NCI-H82 (cell line): Measurements from ENCODE around the gene ANKLE2.
A peak's percentile ranks its signal among the peaks of the same experiment; 100 is the strongest.

Experiments
- DNase-seq: peaks from one replicate; lab custom pipeline; 2025; lab: John Stamatoyannopoulos, UW

Gene ANKLE2

DNA sequence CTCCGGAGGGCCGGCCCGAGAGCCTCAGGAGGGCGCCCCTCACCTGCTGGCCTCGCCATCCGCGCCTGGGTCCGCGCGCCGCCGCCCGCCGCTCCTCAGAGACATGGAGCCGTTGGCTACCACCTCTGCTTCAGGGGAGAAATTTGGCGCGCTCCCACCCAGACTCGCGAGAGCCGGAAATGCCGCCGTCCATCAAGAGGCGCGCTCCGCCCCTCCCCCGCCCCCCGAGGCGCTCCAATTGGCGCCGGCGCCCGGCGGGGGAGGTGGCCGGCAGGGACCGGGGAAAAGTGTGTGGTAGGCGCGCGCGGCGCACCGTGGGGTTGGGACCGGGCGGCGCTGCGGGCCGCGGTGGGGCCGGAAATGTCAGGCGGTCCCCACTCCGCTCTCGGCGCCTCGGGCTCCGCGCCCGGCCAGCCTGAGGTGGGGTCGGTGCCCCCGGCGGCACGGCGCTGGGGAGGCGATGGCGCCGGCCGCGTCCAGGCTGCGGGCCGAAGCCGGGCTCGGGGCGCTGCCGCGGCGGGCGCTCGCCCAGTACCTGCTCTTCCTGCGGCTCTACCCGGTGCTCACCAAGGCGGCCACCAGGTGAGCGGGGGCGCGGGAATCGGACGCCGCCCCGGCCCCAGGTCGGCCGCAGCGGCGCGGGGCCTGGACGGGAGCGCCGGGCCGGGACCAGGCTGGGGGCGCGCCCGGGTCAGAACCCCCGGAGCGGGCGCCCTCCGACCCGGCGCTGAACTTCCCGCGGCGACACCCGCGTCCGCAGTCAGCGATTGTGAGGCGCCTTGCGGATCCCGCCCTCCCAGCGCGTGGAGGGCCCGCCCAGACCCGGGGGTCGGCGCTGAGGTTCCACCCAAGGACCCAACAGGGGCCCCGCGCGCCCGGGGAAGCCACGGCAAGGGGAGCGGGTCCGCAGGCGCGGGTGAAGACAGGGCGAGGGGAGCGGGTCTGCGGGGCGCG lies 74.1 kb downstream of the ANKLE2 start, which contains the start of the genes POLE and PXMP2:
Gene POLE (minus strand): TSS at position 132 of the 954 bp plus-strand sequence. CDS start 27 bp downstream, at position 105.
Gene PXMP2 (plus strand): TSS at position 377 of the 954 bp plus-strand sequence. CDS start 84 bp downstream, at position 461.
- peak; percentile 99 for DNase-seq

DNA sequence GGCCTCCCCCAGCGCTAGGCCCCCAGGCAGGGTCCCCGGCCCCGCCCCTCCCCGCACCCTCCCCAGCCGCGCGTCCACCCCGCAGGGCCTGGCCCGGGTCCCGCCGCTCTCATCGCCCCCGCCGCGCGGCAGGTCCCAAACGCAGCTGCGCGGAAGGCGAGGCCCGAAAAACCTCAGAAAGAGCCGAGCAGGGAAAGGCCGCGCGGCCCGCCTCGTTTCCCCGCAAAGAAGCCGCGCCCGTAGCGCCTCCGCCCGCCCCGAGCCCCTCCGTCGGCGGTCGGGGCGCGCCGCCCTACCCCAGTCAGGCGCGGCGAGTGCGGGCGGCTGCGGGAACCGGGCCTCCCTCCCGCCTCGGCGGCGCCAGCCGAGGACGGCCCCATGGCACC lies 74.8 kb downstream of the ANKLE2 start:
- DNase-seq, result peak; percentile 64

- DNase-seq, result no peak
These were observed 76.2 kb downstream of the ANKLE2 start for GRCh38 chr12:132685400-132685799.

DNA sequence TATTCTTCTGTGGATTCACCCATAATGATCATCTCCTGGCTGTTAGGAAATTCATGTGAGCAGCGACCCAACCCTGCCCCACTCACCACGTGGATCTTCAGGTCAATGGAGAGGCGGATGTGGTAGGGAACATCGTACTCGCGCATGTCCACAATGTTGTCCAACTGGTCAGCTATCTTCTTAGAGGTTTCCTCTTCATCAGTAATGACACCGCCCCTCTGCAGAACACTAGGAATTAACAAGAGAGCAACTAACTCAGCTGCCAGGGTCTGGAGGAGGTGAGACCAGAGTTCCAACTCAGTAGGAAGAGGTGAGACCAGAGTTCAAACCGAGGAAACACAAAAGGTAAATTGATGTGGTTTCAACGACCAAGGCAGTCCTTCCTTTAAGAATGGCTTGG lies 84.1 kb downstream of the ANKLE2 start:
- no peak for DNase-seq

GRCh38 chr12:132675757-132676432 lies 85.7 kb downstream of the ANKLE2 start:
- no peak for DNase-seq
